ENCODE measurements around the gene PLOD2.

Gene PLOD2

GRCh38 chr3:146130881-146131371 is 30.1 kb downstream of the PLOD2 start:
- DNase-seq (ENCODE audit: low read depth, low spot score): peak; percentile 61
- in situ Hi-C loops (cut with HindIII; ENCODE audit: low sequenced_read_pairs): no loop called here
- H3K4me3 ChIP-seq (ENCODE audit: low read depth, low read length): no peak overlapping the region
- TF ChIP-seq CTCF (IDR thresholded peaks at IDR 0.05; ENCODE audit: low read depth, low read length): no peak

- no peak for DNase-seq (ENCODE audit: low read depth, low spot score)
- H3K4me3 ChIP-seq (ENCODE audit: low read depth, low read length): no peak overlapping the region
- in situ Hi-C loops (cut with HindIII; ENCODE audit: low sequenced_read_pairs): no loop called here
- no peak for TF ChIP-seq CTCF (IDR thresholded peaks at IDR 0.05; ENCODE audit: low read depth, low read length)
These were observed 31.2 kb downstream of the PLOD2 start for GRCh38 chr3:146129750-146130149.

DNA sequence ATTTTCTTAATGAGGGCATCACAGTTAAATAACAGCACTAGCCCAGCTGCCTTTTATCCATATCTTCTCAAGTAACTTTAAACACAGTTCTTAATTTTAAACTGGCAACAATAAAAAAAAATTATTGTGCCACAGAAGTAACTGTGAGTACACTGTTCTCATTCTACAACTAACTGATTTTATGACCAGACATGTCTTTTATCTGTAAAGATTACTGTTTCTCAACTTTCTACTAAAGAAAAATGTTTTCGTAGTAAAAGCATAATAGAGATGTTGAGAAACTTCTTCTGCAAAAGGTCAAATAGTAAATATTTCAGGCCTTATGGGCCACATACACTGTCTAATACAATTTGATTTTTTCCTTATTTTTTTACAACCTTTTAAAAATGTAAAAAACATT is 32.0 kb downstream of the PLOD2 start:
- no peak for TF ChIP-seq CTCF (IDR thresholded peaks at IDR 0.05; ENCODE audit: low read depth, low read length)
- no peak overlapping the region for H3K4me3 ChIP-seq (ENCODE audit: low read depth, low read length)
- in situ Hi-C loops (cut with HindIII; ENCODE audit: low sequenced_read_pairs): no loop called here
- no peak for DNase-seq (ENCODE audit: low read depth, low spot score)

DNA sequence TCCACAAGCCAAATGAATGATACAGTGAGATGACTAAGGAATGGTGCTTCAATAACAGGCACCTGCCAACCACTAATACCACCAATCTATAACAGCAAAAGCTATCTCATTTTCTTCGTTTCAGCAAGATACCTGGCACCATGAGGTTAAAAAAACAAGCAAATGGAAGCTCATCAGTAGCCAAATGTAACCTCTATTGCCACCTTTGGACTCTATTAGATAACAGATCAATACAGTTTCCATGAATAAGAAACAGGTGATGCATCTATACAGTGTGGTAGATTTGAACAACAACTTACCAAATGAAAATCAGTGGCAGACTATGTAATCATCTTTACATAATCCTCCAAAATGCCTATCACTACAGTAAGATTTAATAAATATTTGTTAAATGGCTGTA is 32.8 kb downstream of the PLOD2 start:
- H3K4me3 ChIP-seq (ENCODE audit: low read depth, low read length): no peak overlapping the region
- in situ Hi-C loops (cut with HindIII; ENCODE audit: low sequenced_read_pairs): no loop called here
- TF ChIP-seq CTCF (IDR thresholded peaks at IDR 0.05; ENCODE audit: low read depth, low read length): no peak
- no peak for DNase-seq (ENCODE audit: low read depth, low spot score)

- no peak for TF ChIP-seq CTCF (IDR thresholded peaks at IDR 0.05; ENCODE audit: low read depth, low read length)
- DNase-seq (ENCODE audit: low read depth, low spot score): peak; percentile 94
These were observed 35.0 kb downstream of the PLOD2 start for GRCh38 chr3:146125951-146126350.

DNA sequence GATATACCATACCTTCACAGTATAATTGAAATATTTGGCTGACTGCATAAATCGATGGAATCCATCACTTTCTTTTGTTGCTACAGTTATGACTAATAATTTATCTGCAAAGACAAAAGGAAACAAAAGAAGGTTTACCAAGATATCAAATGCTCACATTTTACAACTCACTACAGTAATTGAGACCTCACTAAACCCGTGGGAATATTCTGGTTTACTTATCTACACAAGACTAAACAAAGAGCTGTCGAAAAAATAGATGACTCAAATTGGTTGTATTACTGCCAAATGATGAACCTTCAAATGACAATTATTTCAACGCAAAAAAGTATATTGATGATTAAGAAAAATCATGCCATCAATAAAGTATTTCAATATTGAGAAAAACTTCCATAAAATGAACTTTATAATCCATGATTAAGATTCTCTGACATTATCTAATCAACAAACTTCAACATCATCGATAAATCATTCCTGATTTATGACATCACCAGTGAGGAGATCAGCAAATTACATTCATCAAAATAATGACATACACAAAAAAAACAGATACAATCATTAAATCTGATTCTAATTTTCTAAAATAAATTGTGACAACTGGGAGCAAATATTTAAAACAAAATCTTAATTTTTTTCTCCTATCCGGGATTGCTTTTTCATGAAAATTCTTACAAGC is 36.7 kb downstream of the PLOD2 start:
- H3K4me3 ChIP-seq (ENCODE audit: low read depth, low read length): no peak overlapping the region
- TF ChIP-seq CTCF (IDR thresholded peaks at IDR 0.05; ENCODE audit: low read depth, low read length): no peak
- in situ Hi-C loops (cut with HindIII; ENCODE audit: low sequenced_read_pairs): no loop called here
- no peak for DNase-seq (ENCODE audit: low read depth, low spot score)

More at GRCh38 chr3:146125951-146126350, 35.0 kb downstream of the PLOD2 start:
- H3K4me3 ChIP-seq (ENCODE audit: low read depth, low read length): no peak overlapping the region
- in situ Hi-C loops (cut with HindIII; ENCODE audit: low sequenced_read_pairs): no loop called here

All from astrocyte of the spinal cord (primary cell).